HG03354 (cell line): ENCODE results near the gene SARDH.

Source experiments
- ATAC-seq: cut with Tn5 transposase; IDR thresholded peaks from one replicate; pipeline ENCODE4 v1.9.1; 2021; ENCODE audit warnings: mild to moderate bottlenecking; ENCODE audit not compliant: unreplicated experiment, poor library complexity, severe bottlenecking

Gene SARDH

GRCh38 chr9:133691191-133691590 is 47.0 kb downstream of the SARDH start:
- ATAC-seq = no peak

GRCh38 chr9:133690081-133690561 is 48.0 kb downstream of the SARDH start:
- no peak for ATAC-seq

- no peak for ATAC-seq
Measured at GRCh38 chr9:133689151-133689763, 48.9 kb downstream of the SARDH start.

GRCh38 chr9:133687856-133688761 is 50.0 kb downstream of the SARDH start:
- no peak for ATAC-seq

DNA sequence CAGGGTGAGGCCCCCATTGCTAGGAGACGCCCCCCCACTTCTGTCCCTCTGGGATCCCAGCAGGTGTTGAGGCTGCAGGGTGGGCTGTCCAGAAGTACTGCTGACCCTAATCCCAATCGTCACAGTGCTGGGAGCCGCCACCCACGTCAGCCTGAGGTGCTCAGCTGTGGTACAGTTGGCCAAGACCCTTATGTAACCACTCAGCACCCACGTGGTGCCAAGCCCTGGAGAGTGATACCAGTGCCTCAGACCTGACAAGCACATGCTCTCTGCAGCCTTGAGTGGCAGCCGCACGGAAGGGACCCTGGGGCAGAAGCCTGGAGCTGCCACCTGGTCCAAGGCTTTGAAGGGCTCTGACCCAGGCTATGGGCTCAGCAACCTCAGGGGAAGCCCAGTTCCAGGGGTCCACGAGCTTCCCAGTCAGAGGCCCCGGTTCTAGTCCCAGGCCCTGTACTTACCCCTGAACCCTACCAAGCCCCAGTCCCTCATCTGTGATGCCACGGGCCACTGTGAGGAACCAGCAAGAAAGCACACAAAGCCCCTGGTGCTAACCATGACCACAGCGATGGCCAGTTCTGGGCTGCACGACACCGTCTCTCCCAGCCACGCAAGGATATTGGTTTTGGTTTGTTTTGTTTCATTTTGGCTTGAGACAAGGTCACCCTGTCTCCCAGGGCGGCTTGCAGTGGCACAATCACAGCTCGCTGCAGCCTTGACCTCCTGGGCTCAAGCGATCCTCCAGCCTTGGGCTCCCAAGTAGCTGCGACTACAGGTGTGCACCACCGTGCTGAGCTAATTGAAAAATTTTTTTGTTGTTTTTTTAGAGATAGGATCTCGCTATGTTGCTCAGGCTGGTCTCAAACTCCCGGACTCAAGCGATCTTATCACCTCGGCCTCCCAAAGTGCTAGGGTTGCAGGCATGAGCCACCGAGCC is 51.2 kb downstream of the SARDH start:
- ATAC-seq = no peak

DNA sequence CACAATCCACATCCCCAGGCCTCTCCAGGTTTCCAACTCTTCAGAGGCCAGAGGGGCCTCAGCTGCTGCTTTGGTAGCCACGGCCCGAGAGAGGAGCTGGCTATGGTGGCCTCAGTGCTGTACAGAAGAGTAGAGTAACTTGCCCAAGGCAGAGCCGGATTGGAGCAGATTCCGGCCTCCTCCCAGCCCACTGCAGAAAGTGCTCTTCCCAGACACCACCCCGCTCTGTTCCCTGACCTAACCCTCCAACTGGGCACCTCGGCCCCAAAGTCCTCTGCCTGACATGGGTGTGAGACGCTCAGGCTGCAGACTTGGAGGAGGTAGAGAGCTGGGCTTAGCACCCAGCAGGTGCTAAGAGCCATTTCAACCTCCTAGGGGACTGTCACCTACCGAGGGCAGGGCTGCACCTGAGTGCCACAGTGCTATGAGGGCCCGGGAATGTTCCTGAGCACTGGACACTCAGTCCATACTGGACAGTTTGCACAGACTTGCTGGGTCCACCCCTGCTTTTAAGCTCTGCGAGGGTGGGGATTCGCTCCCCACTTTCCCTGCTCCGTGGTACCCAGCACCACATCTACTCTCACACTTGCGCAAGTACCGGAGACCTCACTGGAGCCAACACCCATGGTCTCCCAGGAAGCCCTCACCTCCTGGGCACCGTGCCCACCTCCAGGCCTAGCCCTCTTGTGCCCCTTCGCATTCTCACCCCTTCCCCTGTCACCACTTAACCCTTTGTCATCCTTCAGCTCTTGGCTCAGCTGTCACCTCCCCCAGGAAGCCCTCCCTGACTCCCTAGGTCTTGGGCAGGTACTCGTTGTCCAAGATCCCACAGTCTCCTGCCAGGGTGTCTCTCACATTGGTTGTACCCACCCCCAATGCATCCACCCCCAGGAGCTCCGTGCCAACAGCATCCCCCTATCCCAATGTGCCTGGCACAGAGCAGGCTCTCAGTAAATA is 52.2 kb downstream of the SARDH start:
- no peak for ATAC-seq

DNA sequence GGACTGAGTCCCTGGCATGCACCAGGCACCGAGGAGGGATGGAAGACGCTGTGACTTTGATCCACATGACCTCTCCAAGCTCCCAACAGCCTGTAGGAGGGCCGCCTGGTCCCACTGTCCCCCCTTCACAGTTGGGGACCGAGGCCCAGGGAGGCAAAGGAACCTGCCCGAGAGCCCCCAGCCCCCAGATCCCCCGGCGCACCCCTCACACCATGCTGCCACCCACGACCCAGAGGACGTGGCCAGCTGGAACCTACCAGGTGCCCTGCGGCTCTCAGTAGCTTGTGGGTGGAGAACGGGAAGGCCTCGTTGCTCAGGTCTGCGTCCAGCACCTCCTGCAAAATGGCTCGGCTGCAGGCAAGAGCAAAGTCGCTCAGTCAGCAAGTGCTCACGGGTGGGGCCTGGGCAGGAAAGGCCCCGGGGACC is 53.2 kb downstream of the SARDH start:
- no peak for ATAC-seq

DNA sequence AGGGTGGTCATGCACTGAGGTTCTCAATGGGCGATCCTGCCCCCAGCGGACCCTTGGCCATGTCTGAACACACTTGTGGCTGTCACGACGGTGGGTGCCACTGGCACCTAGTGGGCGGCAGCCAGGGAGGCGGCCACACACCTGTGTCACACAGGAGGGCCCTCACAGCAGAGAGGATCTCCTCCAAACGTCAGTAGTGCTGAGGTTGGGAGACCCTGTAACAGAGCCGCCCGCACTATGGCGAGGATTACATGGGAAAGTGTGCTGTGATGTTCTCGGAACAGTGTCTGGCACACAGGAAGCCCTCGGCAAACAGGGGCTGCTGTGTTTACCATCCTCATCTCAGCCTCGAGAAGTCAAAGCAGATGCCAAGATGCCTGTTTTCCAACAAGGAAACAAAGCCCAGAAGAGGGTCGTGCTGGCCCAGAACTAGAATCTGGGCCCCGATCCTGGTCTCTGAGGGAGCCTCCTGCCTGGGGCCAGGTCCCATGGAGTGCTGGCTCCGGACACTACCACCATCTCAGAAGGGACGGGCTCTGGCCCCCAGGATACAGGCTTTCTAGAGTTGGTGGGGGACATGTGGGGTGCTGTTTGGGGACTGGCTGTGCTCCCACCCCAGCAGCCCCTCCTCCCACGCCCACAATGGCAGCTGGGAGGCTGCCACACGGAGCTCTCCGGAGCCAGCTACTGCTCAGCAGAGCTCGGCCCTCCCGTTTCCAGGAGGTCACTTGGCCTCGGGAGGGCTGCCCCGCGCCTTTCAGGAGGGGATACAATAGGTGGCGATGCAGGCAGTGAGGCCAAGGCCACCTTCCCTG is 53.8 kb downstream of the SARDH start:
- no peak for ATAC-seq

- no peak for ATAC-seq
Measured at GRCh38 chr9:133683586-133684120, 54.5 kb downstream of the SARDH start.

- ATAC-seq = no peak
Measured at GRCh38 chr9:133682818-133683585, 55.1 kb downstream of the SARDH start.

DNA sequence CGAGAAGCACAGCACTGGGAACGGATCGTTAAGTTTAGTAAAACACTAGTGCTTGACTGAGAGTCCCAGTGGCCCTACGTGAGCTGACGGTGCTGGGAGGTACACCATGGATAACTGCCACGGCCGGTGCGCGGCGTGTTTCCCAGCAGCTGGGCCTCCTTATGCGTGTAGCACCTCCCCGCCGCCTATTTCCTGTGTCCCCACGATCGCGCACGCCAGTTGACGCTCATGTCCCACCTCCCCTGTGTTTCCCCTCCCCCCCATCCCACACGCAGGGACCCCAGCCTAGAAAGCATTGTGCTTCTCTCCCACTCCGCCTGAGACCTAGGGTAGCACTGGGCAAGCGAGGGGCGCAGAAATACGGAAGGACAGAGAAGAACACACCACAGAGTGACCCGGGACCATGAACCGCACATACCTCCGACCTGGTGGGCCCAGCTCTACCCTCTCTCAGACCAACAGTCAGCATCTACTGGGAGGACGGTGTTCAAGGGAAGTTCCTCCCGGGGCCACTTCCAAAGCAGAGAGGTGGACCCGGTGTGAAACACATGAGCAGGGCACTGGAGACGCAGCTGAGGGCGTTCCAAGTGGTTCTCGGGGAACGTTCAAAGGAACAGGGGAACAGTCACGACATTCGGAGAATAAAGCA is 56.4 kb downstream of the SARDH start:
- no peak for ATAC-seq

DNA sequence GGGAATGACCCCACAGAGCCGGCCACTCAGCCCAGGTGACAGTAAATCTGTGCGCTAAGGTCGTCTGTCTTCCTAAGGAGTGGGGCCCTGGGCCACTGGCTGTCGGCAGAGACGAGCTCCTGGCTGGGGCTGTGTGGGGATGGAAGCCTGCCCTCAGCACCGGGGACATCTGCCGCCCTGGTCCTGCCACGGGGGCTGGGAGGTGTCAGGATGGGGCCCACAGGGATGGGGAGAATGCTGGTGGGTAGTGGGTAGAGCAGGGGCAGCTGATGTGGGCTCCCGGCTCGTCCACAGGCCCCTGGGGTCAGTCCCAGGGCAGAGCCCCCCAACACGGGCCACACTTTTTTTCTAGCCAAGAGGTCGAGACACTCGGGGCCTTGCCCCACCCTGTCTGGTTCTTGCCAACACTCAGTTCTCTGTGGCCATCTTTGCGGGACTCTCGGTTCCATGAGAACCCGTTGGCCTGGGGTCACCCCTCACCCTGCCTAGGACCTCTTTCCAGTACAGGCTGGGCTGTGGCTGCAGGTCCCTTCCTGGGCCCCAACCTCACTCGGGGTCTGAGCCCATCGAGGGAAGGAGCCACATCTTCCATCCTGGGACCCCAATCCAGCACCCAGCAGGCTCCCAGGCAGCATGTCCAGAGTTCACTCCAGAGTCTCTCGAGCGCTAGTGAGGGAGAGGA is 57.0 kb downstream of the SARDH start:
- ATAC-seq = no peak

DNA sequence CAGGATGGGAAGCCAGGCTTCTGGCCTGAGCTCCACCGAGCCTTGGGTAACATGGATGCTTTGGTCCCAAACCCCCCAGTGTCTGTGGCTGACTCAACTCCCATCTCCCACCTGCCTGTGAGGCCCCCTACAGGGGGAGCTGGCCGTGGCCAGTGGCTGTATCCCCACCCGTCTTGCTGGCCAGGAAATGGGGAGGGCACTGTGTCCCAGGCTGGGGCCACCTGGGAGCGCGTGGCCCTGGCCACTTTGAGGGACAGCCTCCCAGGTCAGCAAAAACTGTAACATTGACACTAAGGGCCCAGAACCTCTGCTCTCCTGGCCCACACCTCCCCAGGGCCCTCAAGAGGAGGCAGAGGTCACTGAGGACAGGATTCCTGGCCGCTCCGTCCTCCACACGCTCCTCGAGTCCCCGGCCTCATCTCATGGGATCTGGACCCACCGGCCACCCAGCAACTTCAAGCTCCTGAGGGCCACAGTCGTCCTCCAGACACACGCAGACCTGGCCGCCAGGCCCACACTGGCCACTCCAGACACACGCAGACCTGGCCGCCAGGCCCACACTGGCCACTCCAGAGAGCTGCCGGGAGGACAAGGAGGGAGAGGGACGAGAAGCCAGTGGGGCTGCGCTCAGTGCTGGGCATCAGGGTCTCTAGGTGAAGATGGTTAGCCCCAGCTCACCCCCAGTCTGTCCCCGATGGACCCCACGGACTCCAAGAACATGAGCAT is 57.7 kb downstream of the SARDH start:
- ATAC-seq = no peak

- no peak for ATAC-seq
Measured at GRCh38 chr9:133679466-133680061, 58.6 kb downstream of the SARDH start.

DNA sequence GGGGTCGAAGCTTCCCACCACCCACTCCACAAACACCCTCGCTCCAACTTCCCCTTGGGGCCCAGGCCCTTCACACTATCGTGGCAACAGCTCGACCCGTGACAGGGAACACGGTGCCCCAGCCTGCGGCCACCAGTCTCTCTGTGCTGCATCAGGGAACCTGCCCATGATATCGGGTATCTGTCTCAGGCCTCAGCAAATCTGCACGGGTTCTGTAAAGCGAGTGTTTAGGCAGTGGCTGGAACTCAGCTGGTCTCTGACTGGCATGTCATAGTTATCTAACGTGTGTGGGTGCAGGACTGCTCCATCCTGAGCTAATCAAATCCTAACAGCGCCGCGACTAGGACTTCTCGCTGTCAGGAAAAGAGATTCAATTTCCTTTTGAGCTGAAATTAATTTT is 59.1 kb downstream of the SARDH start:
- ATAC-seq = no peak
